Vagina (tissue), 2 donors: ENCODE results near the gene C7orf57. TPM values are rescaled to one million over a fixed set of nuclear protein-coding genes. Genes with fewer than 3 reads are reported as not detected.
"Not testable (repeated sequence)": the region's sequence is repeated elsewhere in the genome, so short reads cannot be mapped to it uniquely, and the experiment has no call there.

Experiments
- DNase-seq, 2 donors: peaks; one replicate each; pipeline ENCODE4 v3.0.0-alpha.2; 2017; ENCODE audit errors: extremely low spot score in 2 of 2
- H3K27ac ChIP-seq: fragments of 200-600 bp; sonication (generic); one replicate; pipeline ENCODE4 v1.5.1; 2019
- H3K27me3 ChIP-seq: fragments of 200-600 bp; sonication (generic); one replicate; pipeline ENCODE4 v1.5.1; 2019
- H3K36me3 ChIP-seq, 2 donors: fragments of 200-600 bp; sonication (generic); one replicate each; pipeline ENCODE4 v1.5.1; 2017 to 2019
- H3K4me1 ChIP-seq: fragments of 200-600 bp; sonication (generic); one replicate; pipeline ENCODE4 v1.5.1; 2019
- H3K4me3 ChIP-seq, 2 donors: fragments of 200-600 bp; sonication (generic); 1 replicate in 1 of 2; 2 replicates in 1 of 2; pipeline ENCODE4 v1.5.1; 2016 to 2019
- H3K9me3 ChIP-seq: fragments of 200-600 bp; sonication (generic); one replicate; pipeline ENCODE4 v1.5.1; 2019
- CTCF ChIP-seq, 3 experiments: fragments of 450-650 bp in 2 of 3; fragments of 200-600 bp in 1 of 3; sonication (generic) in 1 of 3; IDR thresholded peaks; one replicate each; pipeline ENCODE4 v1.5.1; 2017 to 2019; ENCODE audit warnings: antibody characterized with exemption in 3 of 3, mild to moderate bottlenecking in 2 of 3, moderate library complexity in 2 of 3
- POLR2A ChIP-seq, 2 donors: fragments of 450-650 bp; IDR thresholded peaks; one replicate each; pipeline ENCODE4 v1.6.1; 2017; ENCODE audit warnings: antibody characterized with exemption in 2 of 2, mild to moderate bottlenecking in 2 of 2, moderate library complexity in 2 of 2
- POLR2AphosphoS5 ChIP-seq, 2 donors: sonication (generic); formaldehyde crosslinking; IDR thresholded peaks; one replicate each; pipeline ENCODE4 v1.9.0; 2017; ENCODE audit warnings: antibody characterized with exemption in 2 of 2, mild to moderate bottlenecking in 2 of 2, low read depth in 1 of 2; ENCODE audit not compliant: insufficient read depth in 1 of 2
- intact Hi-C: fragments of 100-400 bp; cut with DNase I; formaldehyde crosslinking; loops from one replicate; pipeline ENCODE4 v1.15.1; 2023
- total RNA-seq: library from RNA; depleted of rRNA; stranded (reverse); fragments of >200 nt; gene quantifications from one replicate; pipeline ENCODE4 v1.2.3, GENCODE V29; 2016

Gene C7orf57
- total RNA-seq, 1 donor from 2014 or later: not detected

- intact Hi-C loops: no loop called here
- DNase-seq: no peak
- H3K9me3 ChIP-seq: no peaks in the 10 kb centered on the region
- no peak for TF ChIP-seq POLR2A (IDR thresholded peaks at IDR 0.05)
- no peak for TF ChIP-seq CTCF (IDR thresholded peaks at IDR 0.05)
- no peak for TF ChIP-seq POLR2AphosphoS5 (IDR thresholded peaks at IDR 0.05; ENCODE audit: insufficient read depth in 1 of 2, low read depth in 1 of 2)
- no peaks in the 10 kb centered on the region for H3K27me3 ChIP-seq
- no peak overlapping the region for H3K4me3 ChIP-seq
- no peaks in the 10 kb centered on the region for H3K36me3 ChIP-seq
- H3K4me1 ChIP-seq: no peaks in the 10 kb centered on the region
- no peak overlapping the region for H3K27ac ChIP-seq
These were observed 38.9 kb downstream of the C7orf57 start for GRCh38 chr7:48074204-48074654.

GRCh38 chr7:48077423-48077822 lies 42.1 kb downstream of the C7orf57 start:
- TF ChIP-seq CTCF (IDR thresholded peaks at IDR 0.05): no peak
- TF ChIP-seq POLR2A (IDR thresholded peaks at IDR 0.05): no peak
- TF ChIP-seq POLR2AphosphoS5 (IDR thresholded peaks at IDR 0.05; ENCODE audit: insufficient read depth in 1 of 2, low read depth in 1 of 2): no peak

GRCh38 chr7:48078470-48078869 lies 43.1 kb downstream of the C7orf57 start:
- Histone ChIP-seq H3K27ac (no peak overlapping the region), H3K4me3 (no peak overlapping the region), H3K4me1 (no peaks in the 10 kb centered on the region), H3K36me3 (no peaks in the 10 kb centered on the region), H3K27me3 (no peaks in the 10 kb centered on the region), H3K9me3 (no peaks in the 10 kb centered on the region)
- no peak for TF ChIP-seq POLR2AphosphoS5 (IDR thresholded peaks at IDR 0.05; ENCODE audit: insufficient read depth in 1 of 2, low read depth in 1 of 2)
- no peak for TF ChIP-seq POLR2A (IDR thresholded peaks at IDR 0.05)
- no peak for TF ChIP-seq CTCF (IDR thresholded peaks at IDR 0.05)
- intact Hi-C loops: no loop called here
- DNase-seq: no peak

More at GRCh38 chr7:48077423-48077822, 42.1 kb downstream of the C7orf57 start:
- no peaks in the 10 kb centered on the region for H3K9me3 ChIP-seq
- DNase-seq: no peak
- H3K36me3 ChIP-seq: no peaks in the 10 kb centered on the region
- no peak overlapping the region for H3K27ac ChIP-seq
- no peak overlapping the region for H3K4me3 ChIP-seq
- intact Hi-C loops: no loop called here
- no peaks in the 10 kb centered on the region for H3K27me3 ChIP-seq
- no peaks in the 10 kb centered on the region for H3K4me1 ChIP-seq

- H3K4me1 ChIP-seq: peaks cover 19% of the 10 kb centered on the region
- DNase-seq, H3K9me3 ChIP-seq, intact Hi-C loops, H3K4me3 ChIP-seq, H3K36me3 ChIP-seq, H3K27me3 ChIP-seq, H3K27ac ChIP-seq: not testable (repeated sequence)
These were observed 47.0 kb downstream of the C7orf57 start for GRCh38 chr7:48082378-48082777.

- Histone ChIP-seq H3K9me3 (no peaks in the 10 kb centered on the region), H3K36me3 (no peaks in the 10 kb centered on the region), H3K27ac (no peak overlapping the region), H3K4me3 (no peak overlapping the region), H3K4me1 (peaks cover 19% of the 10 kb centered on the region), H3K27me3 (no peaks in the 10 kb centered on the region)
- intact Hi-C loops: no loop called here
- TF ChIP-seq POLR2A (IDR thresholded peaks at IDR 0.05) (no peak), POLR2AphosphoS5 (IDR thresholded peaks at IDR 0.05; ENCODE audit: insufficient read depth in 1 of 2, low read depth in 1 of 2) (no peak), CTCF (IDR thresholded peaks at IDR 0.05) (no peak)
- no peak for DNase-seq
These were observed 47.9 kb downstream of the C7orf57 start for GRCh38 chr7:48083114-48083830.
